Inflammatory macrophage (primary cell): Measurements from ENCODE around the gene PLXNA3.
A peak's percentile ranks its signal among the peaks of the same experiment; 100 is the strongest.
"Not testable (repeated sequence)": the region's sequence is repeated elsewhere in the genome, so short reads cannot be mapped to it uniquely, and the experiment has no call there.

ENCODE experiments used
- DNase-seq, 2 donors: peaks; one replicate each; pipeline ENCODE4 v3.0.0-alpha.2; 2020 to 2022

Gene PLXNA3

DNA sequence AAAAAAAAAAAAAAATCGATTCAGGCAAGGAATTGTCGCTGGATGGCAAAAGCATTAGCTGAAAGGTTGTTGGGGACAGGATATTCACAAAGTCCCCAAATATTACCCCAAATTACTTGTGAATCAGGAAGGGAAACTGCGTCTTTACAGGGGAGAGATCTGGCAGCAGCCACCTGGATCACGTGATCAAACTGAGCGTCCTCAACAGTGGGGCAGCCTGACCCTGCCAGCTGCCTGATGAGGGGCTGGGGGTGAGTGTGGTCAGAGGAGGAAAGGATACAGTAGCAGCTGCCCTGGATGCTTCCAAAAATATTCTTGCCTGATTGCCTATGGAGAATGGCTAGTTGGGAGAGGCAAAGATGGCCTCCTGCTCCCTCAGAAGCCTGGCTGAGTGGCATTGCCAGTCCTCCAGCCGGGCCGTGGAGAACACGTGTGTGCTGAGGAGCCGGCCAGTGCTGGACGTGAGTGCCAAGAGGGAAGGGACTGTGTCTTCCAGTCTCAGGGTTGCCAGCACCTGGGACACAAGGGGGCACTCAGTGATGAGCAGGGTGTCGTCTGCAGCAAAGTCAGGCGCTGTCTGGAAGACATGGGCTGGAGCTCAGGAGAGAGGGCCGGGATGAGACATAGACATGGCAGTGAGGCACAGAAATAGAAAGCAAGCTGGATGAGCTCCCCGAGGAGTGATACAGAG, 24.0 kb downstream of the PLXNA3 start:
- no peak for DNase-seq

DNA sequence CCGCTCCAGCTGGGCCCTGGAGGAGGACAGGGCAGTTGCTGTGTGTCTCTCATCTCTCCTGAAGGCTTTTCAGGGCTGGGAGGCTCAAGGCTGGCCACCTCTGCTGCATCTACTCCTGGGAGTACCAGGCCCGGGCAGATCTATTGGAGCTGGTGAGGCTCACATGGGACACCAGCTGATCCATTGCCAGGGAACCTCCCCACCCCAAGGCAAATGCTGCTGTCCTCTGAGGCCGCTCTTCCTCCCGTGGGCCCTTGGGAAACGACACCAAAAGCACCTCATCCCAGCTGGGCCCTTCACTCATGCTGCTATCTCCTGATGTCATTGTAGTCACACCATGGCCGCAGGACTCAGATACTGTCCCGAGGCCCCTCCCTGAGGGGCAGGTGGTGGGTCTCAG, 24.7 kb downstream of the PLXNA3 start:
- DNase-seq: no peak

DNA sequence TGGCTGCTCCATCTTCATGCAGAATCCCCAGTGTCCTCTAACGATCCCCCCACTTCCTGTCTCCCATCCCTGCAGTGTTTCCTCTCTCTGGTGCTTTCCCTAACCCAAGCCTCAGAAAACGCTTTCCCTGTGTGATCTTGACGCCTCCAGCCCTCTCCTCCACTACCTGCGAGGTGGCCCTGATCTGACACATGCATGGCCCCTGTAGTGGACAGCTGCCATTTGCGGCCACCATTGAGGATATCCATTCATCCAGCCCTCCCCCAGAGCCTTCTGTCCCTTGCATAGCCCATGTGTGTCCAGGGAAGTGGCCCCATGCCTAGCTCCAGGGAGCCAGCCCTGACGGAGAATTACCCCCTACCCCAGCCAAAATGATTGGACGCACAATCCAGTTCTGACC, 25.2 kb downstream of the PLXNA3 start:
- DNase-seq: no peak

DNA sequence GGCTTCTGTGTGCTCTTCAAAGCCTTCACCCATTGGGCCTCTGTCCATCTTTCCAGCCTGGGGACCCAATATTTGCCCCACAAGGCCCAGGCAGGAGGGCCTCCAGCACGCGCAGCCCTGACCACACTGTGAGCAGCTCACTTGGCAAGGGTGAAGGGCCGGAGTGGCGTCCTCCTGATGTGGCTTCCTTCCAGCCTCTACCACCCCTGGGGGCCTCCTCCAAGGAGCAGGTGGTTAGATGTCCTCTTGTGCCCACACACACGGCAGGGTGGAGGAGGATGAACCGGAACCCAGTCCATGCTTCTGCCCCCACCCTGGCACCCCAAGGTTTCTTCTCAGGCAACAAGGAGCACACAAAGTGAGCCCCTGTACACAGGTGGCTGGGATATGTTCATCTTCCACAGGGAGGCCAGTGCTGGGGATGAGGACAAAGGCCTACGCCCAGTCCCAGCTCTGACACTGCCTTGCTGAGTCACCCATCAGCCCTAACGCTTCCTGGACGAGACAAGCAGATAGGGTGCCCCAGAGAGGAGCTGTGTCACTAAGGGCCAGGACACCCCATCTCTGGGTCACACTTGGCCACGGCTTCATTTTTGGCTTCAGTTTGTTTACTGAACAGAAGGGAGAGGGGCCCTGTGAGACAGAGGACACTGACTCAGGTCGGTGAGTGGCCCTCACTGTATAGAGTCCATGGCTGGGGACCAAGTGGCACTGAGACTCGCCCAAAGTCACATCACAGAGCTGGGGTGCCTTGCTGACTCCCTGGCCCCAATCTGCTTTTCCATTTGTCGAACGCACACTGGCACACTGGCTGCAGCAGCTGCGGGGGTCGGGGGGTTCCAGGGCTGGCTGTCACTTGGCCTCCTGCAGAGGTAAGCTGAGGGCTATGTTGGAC, 26.4 kb downstream of the PLXNA3 start:
- DNase-seq: peak in 1 of 2 donors; percentile 47

DNA sequence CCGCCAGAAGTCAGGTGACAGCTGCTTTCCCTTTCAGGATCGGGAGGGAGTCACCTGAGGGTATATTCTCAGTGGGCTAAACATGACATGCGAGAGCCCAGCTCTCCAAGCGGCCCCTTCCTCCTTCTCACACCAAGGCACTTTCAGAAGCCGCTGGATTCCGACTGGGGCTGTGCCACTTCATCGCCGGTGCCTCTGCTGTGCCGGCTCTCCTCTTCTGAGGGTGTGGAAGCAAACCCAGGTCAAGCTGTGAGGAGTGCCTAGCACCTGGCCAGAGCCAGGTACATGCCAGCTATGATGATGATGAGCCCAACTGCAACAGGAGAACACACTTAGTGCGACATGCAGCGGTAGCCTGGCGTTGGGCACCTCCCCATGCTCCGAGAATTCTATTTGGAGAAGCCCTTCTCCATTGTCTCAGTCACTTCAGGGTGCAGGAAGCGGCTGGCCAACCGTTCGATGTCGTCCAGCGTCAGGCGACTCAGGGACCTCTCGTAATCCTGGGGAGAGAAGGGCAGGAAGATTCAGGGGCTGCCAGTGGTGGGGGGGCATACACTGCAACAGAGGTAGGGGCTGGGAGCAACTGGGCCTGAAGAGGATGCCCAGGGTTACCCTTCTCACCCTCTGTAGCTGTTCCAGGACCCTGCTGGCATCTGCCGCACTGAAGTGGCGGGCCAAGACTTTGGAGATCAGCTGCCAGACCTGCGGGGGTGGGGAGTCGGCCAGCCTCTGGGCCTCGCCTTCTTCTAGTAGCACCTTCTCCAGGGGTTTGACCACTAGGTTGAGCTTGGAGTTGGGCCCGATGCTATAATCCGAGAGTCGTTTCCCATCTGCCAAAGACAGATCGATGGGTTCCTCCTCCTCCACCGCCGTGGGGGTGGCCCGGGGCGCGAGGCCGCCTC, 27.3 kb downstream of the PLXNA3 start:
- DNase-seq: no peak

DNA sequence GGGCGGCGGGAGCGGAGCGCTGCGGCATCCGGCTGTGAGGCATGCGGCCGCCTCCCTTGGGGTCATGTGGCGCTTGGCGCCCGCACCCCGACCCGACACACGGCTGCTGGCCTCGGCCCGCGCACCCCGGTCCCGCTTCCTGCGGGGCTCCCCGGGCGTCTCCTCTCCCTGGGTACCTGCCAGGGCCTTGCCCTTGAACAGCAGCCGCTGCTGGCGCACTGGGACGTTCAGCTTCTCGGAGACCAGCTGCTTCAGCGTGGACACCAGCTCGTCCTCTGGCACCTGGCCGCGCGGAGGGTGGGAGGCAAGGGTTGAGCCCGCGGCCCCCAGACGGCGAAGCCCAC, 27.9 kb downstream of the PLXNA3 start:
- DNase-seq: peak in 1 of 2 donors; percentile 17

DNA sequence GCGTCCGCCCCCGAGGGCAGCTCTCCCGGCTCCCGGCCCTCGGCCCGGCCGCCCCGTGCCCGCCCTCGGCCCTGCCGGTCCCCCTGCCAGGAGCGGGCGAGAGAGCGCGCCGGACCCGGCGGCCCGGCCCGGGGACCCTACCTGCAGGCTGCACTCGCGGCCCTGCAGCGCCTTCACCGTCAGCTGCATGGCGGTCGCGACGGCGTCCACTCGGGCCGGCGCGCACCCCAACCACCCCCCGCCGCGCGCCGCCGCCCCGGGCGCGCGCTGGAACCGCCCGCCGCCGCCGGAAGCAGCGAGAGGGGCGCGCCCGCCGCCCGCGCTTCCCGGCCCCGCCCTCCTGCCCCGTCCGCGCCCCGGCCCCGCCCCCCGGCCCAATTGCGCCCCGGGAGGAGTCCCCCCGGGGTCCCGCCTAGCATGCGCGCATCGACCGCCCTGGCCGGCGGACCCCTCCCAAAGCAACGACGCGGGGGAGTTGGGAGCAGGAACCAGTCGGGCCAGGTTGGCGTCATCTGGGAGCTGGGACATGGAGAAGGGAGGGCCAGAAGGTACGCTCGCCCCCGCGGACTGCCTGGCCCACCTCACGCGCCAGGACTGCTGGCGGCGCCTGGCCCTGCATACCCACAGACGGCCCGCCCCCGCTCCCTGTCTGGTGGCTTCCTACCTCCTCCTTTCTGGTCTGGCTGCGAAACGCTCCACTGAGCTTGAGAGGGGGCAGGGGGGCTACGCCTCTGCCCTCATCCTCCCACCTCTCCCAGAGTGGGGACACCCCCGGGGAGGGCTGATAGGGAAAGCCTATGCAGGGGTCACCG, 28.5 kb downstream of the PLXNA3 start, which contains the start of gene UBL4A:
Gene UBL4A, minus strand, starts transcription at position 220 of the 812 bp plus-strand sequence. Its CDS starts 31 bp downstream, at position 189.
- DNase-seq: peak; percentile 16 to 64

DNA sequence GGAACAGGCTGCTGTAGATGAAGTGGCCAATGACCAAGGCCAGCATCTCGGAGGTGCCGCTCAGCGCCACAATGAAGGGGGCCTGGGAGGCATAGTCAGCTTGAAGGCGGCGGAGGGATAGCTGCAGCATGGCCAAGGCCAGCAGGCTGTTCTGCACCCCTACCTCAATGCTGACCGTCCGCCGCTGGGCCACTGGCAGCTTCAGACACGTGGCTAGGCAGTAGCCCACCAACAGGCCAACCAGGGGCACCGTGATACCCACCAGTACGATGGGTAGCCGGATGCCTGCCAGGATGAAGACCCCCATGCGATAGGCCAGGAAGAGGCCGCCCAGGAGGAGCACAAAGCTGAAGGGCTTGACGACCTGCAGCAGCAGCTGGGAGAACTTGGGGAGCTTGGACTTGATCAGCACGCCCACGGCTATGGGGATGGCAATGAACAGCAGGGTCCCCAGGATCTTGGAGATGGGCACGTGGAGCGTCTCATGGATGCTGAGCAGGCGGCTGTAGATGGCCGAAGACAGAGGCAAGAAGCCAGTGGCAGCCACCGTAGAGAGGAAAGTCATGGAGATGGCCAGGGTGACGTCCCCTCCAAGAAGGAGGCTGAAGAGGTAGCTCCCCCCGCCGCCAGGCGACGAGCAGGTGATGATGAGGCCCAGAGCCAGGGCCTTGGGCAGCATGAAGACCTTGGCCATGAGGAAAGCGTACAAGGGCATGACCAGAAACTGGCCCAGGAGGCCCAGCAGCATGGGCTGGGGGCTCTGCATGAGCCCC, 29.6 kb downstream of the PLXNA3 start:
- no peak for DNase-seq

DNA sequence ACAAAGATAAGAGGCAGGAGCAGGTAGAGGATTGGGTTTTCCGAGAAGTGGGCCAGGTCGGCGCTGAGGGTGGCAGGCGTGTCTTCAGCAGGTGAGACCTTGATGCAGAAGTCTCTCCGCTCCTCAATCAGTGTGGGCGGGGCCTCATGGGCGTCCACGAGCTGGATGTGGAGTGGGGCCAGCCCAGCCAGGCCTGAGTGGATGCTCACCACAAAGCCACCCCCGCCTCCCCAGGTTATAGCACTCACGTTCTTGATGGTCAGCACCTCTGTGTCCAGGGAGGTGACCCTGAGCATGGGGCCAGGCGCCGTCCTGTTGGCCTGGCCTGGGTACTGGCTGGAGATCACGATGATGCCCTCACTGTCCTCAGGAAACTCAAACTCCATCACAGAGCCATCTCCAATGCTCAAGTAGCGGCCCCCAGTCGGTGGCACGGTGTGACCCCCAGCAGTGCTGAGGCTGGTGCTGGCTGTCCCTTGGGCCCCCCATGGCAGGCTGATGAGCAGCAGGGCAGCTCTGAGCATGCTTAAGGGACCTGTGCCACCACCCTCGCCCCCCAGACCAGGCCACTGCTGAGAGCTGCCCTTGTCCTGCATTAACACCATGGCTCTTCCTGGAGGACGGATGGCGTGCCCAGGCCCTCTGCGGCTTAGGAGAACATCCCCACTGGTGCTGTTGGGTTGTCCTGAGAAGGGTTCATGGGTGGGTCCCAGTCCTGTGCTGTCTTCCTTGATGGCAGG, 30.4 kb downstream of the PLXNA3 start:
- DNase-seq: no peak

DNA sequence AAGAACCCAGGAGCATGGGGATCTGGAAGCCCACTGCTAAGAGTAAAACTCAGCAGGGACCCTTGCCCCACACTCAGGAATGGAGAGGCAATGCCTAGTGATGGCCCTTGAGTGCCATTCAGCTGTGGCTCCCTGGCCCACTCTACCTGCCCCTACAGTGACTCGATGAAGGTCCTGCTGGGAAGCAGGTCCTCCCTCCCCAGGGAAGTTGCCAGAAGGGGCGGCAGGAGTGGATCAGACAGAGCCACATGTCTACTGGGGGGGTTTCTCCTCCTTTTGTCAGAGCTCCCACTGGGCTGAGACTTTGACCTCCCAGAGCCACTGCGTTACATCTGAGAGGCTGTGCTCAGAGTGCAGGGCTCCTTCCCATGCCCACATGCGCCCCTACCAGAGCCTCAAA, 31.1 kb downstream of the PLXNA3 start:
- DNase-seq: no peak

DNA sequence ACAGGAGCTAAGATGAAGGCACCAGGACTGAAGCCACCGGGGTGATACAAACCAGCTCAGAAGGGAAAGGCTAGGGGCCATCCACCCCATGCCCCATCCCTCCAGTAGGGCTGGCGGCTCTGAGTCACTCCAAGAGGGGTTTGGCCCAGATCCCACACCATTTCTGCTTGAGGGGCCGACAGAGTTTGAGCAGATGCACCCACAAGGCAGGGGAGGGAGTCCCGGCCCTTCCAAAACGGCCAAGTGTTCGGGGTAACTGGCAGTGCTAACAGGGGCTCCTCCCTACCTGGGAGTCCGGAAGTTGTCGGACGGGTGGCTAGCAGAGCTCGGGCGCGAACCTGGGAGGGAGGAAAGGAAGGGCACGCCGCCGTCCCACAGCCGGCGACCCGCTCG, 31.9 kb downstream of the PLXNA3 start:
- DNase-seq: no peak

DNA sequence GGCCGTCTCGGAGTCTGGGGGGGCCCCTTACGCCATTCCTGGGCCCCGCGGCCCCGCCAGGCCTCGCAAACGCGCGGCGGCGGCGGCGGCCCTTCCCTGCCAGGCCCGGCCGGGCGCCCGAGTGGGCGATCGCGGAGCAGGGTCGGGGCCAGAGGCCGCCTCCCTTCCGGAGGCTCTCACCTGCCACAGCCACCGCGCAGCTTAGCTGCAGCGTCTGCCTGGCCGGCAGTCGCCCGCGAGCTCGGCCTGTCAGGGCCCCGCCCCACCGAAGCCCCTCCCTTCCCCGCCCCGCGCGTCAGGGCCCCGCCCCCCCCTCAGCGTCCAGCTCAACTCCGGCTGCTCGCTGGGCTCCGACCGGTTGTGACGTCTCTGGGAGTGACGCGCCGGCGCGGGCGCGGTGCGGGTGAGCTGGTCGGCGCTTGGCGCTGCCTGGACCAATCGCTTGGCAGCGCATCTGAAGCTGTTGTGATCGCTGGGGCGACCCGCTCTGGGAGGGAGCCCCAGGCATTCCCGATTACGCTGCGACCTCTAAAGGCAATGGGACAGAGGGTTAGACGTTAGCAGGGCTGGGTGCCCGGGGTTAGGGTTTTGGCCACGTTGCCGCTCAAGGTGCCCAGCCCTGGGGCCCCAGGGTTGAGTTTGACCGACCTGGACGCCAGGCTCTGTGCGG, 32.5 kb downstream of the PLXNA3 start, which contains the start of gene SLC10A3:
Gene SLC10A3, minus strand, starts transcription at position 216 of the 670 bp plus-strand sequence. CDS start 1,689 bp downstream, outside the sequence.
- peak; percentile 91 to 94 for DNase-seq

DNA sequence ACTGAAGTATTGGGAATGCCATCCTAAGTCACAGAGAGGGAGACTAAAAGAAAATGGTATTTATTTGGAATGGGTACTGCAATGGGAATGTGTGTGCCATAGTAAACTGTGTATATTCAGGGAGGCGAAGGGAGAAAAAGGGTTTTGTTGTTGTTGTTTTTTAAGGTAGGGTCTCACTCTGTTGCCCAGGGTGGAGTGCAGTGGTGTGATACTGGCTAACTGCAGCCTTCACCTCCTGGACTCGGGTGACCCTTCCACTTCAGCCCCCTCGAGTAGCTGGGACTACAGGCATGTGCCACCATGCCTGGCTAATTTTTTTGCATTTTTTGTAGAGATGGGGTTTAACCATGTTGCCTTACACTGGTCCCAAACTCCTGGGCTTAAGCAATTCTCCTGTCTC, 36.6 kb downstream of the PLXNA3 start:
- DNase-seq: no peak

DNA sequence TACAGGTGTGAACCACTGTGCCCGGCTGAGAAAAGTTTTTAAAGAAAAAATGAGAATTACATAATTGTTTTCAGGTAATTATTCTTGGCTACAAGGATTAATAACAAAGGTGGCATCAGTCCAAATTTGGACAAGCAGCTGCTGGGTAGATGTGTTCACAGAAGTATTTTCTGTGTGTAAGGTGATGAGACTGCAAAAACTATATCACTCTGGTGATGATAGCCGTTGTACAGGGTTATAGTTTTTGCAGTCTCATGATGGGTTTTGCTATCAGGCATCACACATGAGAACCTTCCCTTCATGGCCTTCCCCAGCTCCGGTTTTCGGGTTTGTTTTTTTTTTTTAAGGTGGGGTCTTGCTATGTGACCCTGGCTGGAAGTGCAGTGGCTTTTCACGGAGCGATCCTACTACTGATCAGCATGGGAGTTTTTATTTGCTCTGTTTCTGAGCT, 37.4 kb downstream of the PLXNA3 start:
- DNase-seq: no peak

DNA sequence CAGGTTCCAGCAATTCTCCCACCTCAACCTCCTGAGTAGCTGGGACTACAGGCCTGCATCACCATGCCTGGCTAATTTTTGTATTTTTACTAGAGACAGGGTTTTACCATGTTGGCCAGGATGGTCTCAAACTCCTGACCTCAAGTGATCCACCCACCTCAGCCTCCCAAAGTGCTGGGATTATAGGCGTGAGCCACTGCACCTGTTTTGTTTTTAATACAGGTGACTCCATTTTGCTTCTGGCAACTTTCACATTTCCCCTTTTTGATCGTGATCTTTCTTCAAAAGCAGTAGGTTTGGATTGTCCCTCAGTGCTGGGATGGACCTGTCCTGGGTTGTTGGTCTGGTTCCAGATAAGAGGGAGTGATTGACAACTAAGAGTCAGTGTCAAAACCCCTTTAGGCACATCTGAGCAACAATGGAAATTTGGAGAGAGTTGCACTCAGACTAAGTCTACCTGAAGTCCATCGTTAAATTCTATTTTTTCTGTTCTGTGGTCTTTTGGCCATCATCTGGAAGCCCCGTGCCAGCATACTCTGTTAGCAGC, 38.6 kb downstream of the PLXNA3 start:
- DNase-seq: not testable (repeated sequence)

DNA sequence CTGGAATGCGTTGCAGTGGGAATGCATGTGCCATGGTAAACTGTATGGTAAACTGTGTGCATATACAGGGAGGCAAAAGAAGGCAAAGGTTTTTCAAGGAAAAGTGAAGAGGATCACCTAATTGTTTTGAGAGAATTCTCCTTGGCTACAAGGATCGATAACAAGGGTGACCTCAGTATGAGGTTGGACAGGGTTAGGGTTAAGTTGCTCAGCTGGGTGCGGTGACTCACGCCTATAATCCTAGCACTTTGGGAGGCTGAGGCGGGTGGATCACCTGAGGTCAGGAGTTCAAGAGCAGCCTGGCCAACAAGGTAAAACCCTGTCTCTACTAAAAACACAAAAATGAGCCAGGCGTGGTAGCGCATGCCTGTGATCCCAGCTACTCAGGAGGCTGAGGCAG, 43.3 kb downstream of the PLXNA3 start:
- not testable (repeated sequence) for DNase-seq

DNA sequence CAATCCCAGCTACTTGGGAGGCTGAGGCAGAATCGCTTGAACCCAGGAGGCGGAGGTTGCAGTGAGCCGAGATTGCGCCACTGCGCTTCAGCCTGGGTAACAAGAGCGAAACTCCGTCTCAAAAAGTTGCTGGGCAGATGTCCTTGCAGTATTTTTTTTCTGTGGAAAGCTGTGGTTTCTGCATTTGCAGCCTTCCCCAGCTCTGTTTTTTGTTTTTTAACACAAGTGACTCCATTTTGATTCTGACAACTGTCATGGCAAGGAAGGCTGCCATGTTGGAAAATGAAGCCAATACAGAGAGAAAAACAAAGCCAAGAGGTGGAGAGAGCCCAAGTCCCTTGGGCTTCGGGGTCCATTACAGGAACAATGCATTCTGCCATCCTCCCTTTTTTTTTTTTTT, 44.0 kb downstream of the PLXNA3 start:
- no peak for DNase-seq

DNA sequence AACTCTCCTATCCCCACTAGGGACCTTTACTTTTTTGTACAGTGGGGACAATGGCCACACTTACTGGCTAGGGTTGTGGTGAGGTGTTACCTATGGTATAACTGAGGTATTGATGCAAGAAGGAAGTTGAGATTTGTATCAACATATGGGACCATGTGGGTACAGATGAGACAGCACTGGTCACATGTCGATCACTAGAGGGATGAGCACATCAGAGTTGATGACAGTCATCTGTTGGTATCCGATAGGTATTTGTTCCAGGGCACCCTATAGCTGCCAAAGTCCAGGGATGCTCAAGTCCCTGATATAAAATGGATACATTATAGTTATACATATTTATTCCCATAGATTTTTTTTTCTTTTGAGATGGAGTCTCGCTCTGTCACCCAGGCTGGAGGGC, 44.9 kb downstream of the PLXNA3 start:
- DNase-seq: peak in 1 of 2 donors; percentile 6

DNA sequence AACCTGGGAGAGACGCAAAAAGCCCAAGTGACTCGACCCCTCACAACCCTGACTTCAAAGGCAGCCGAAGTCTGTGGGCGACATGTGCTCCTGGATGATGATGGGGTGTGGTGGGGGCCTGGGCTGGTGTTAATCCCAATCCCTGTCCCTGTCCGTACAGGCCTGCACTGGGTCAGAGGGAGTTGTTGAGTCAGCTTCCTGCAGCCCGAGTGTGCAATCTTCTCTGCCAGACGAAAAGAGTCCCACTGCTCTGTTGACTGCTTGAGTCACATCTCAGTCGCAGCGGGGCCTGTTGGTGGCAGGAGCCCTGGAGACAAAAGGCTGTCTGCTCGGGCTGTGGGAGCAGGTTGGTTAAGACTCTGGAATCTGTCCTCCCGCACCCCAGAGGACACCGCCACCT, 47.7 kb downstream of the PLXNA3 start:
- peak in 1 of 2 donors; percentile 24 for DNase-seq
